NCI-H2029 treated with DMSO at 0.1 percent for 48 hours (cell line): ENCODE results near the gene C1D.
"Not testable (repeated sequence)": the region's sequence is repeated elsewhere in the genome, so short reads cannot be mapped to it uniquely, and the experiment has no call there.

Experiments used
- DNase-seq: peaks from one replicate; lab custom pipeline; 2025; lab: John Stamatoyannopoulos, UW

Gene C1D, protein sequence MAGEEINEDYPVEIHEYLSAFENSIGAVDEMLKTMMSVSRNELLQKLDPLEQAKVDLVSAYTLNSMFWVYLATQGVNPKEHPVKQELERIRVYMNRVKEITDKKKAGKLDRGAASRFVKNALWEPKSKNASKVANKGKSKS

DNA sequence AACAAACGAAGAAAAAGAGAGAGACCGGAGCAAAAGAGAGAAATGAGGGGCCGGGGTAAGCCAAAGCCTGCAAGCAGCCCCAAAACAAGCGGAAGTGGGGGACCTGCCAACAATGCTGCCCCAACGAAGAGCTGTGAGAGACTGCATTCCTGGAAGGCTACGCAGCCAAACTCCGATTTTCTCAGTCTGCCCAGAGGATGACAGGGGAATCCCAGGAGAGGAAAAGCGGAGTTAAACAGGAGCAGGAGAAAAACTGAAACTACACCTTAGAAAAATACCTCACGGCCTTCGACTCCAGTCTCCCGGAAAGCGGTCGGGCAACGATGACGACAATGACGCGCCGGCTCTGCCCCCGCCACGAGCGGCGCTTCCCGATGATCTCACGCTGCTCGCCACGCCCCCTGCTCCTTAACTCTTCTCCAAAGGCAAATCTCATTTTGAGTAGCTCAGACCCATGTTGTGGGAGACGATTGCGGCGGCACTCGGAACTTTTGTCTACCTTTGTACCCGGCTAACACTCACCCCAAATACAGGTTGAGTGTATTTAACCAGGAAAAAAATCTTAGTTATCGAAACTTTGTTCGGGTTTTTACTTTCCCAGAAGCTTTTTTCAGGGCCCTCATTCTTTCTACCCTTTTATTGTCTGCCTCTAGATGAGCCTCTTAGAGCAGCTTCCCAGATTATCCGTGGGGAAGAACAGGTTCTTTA, at the start of gene C1D:
TSS of gene C1D (minus strand) at position 325 of the 708 bp plus-strand sequence. CDS start 15,694 bp downstream, outside the sequence.
- peak; percentile 77 for DNase-seq

DNA sequence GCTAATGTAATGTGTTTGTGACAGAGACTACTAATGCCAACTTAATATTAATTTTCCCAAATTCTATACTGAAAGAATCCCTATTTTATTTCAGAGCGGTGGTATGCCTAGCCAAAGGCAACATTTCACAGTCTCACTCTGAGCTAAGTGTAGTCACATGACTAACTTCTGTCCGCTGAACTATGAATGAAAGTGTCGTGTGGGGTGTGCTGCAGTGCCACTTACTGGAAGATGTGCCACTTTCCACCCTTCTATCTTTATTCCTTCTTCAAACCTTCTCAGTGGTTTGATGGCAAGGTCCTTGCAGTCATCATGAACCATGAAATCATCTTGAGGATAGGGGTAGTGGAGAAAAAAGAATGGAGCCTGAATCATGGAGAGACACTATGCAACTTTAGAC, 47.3 kb upstream of the C1D start:
- no peak for DNase-seq

DNA sequence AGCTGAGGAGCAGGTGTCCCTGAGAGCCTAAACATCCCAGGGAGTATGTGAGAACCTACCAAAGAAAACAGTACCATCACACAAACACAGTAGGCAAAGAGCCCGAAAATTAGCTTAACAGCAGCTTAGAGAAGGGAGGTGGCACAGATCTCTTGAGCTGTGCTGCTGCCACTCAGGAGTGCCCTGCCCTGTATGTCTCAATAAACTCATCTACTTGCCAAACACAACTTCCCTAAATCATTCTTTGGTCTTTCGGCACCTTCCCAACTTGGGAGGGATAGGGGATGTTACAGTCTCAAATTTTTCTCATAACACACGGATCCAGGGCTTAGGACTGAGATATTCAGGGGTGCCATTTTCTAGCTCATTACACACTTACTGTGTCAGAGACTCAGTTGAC, 45.3 kb upstream of the C1D start:
- DNase-seq, result no peak

DNA sequence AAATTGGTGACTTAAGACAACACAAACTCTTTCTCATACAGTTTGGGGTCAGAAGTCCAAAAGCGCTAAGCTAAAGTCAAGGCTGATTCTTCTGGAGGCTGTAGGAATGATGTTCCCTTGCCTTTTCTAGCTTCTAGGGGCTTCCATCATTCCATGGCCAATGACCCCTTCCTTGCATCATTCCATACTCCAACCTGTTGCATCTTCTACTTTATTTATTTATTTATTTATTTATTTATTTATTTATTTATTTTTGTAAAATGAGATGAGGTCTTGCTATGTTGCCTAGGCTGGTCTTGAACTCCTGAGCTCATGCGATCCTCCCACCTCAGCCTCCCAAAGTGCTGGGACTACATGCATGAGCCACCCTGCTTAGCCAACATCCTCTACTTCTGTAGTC, 44.7 kb upstream of the C1D start:
- no peak for DNase-seq

DNA sequence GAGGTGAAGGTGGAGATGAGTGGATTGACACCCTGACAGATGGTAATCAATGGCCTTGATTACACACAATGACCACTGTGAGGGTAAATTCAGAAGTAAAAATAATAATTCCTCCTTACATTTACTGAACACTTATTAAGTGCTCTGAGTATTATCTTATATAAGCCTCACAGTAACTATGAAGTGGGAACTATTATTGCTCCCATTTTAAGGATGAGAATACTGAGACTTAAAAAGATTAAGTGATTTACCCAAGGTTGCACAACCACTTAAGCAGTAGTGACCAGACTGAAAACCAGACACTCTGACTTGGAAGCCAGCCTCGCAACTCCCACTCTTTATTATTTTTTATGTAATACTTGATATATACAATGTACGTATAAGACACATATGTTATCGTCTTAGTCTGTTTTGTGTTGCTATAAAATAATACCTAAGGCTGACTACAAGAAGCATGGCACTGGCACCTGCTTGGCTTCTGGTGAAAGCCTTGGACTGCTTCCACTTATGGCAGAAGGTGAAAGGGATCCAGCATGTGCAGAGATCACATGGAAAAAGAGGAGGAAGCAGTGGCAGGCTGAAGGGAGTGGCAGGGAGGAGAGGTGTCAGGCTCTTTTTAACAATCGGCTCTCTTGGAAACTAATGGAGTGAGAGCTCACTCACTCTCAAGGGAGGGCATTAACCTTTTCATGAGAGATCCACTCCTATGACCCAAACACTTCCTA, 41.5 kb upstream of the C1D start:
- no peak for DNase-seq

DNA sequence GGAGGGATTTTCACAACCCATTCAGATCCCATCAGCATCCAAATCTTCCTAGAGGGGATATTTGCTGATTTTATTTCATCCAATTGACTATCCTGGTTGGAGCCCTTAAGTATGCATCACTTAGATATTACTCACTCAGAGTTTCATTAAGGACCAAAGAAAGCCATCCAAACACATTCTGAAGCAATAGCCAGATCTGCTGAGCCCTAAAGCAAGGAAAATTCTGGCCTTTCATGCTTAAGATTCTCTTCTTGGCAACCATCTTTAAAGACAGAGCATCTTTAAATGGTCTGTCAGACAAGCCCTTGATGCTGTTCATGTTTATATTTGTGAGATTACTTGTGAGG, 40.9 kb upstream of the C1D start:
- no peak for DNase-seq

DNA sequence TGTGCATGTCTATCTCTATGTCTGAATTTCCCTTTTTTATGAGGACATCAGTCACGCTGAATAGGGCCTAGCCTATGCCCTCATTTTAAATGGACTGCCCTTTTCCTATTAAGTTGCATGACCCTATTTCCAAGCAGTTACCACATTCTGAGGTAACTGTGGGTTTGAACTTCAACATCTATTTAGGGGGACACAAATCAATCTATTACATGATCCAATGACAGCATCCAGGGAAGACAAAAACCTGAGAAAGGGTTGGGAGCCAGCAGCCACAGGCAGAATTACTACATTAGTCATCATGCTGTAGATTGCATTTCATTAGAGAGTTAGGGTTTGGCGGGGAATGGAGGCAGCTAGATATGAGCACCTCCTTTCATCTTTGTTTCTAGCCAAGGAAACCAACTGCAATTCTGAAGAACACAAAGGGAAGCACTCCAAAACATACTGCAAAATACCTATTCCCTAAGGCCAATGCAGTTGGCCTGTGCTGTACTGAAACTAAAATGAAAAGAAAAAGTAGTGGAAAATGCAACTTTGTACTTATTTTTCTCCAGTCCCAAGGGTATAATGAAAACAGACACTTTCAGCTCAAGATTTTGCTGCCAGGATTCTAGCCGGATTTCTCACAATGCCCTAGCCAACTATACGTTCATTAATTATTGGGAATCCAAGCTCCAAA, 40.4 kb upstream of the C1D start:
- DNase-seq, result no peak

DNA sequence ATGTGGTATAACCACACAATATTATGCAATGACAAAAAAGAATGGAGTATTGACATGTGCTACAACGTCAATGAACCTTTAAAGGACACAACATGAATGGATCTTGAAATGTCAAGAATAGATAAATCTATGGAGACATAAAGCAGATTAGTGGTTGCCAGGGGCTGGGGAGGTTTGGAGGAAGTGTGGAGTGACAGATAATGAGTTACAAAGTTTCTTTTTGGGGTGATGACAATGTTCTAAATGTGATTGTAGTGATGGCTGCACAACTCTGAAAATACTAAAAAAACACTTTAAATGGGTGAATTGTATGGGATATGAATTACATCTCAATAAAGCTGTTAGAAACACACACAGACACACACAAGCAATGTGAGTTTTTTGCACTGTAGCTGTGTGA, 37.4 kb upstream of the C1D start:
- DNase-seq, result no peak

DNA sequence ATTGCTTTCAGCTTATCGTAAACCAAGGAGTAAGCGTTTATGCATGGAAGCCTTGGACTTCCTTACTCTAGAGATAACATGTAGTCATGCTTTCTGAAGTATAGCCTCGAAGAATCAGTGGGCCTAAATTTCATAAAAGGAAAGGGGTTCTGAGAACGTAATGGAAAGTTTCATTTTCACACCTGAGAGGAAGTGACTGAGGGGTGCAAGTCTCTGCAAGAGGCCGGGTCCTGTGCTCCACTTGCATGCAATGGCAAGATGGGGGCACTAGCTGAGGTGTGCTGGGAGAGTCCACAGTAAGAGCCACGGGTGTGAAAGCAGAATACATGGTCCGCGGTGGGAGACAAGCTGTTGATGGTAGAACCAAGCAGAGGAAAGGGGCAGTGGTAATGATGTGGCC, 36.5 kb upstream of the C1D start:
- DNase-seq, result no peak

DNA sequence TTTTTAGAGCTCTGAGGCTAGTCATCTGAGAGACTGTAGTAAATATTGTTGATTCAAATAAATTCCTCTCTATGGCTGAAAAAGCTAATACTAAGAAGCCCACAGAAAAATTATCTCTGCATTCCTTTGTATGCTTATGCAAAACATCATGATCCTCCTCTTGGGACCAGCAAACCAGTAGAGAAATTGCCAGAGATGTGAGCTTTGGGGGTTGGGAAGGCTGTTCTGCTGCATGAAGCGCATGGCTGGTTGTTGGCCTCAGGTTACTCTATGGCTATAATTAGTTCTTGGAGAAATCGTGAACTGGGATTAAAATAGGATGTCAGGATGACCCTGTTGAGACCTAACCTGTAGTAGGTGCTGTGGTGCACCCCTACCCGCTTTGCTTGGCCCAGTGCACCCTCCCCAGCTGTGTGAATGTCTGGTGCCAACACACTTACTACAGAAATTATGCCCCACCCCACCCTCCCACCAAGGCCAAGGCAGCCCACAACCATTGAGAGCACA, 35.5 kb upstream of the C1D start:
- DNase-seq, result no peak

DNA sequence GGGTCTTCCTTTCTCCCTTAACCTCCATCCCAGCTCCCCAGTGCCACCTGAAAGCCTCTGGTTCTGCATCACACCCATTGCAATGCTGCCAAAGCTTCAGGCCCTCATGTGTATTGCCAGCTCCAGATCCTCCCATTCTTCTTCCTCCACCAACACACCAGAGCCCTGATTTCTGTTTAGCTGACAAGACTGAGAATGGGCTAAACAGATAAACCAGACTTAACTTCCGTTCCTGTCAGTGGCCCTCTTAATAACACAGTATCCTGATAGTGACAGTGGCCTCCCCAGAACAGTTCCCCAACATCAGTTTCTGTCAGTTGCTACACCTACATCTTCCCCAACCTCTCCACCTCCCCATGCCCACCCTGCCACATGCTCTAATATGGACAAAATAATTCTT, 31.3 kb upstream of the C1D start:
- DNase-seq, result no peak

DNA sequence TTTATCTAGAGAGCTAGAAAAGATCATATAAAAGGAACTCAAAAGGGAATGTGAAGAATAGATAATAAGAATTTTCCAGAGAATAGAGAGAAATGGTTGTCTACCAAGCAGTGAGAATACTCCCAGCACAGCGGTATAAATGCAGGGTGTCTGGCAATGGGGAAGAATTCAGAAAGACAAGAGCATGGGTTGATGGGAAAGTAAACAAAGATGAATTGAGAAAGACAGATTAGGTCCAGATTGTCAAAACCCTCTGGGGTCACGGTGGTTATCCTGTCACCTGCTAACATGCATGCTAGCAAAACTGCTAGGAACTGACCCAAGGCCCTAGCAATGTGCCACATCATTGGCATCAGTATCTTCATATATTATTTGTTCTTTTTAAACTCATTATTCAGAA, 30.8 kb upstream of the C1D start:
- DNase-seq, result no peak

DNA sequence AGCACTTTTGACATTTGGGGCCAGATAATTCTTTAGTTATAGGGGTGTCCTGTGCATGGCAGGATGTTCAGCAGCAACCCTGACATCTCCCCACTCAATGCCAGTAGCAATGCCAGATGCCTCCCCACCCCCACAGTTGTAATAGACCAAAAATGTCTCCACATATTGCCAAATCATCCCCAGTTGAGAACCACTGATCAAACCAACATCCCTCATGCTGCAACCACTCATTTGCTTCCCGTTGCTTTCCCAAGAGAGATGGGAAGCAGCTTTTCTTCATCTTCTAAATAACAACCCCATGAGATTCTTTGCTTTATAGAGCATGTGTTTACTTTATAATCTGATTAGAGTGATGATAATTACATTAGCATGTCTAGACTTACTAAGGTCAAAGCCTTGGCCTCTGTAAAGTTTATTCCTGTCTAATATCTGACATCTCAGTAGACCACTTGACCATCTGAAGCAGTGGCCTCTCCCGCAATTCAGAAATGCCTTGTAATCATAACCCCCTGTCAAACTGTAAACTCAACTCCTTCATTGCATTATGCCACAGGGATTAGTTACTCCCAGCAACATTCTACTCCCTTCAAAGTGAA, 28.7 kb upstream of the C1D start:
- no peak for DNase-seq

DNA sequence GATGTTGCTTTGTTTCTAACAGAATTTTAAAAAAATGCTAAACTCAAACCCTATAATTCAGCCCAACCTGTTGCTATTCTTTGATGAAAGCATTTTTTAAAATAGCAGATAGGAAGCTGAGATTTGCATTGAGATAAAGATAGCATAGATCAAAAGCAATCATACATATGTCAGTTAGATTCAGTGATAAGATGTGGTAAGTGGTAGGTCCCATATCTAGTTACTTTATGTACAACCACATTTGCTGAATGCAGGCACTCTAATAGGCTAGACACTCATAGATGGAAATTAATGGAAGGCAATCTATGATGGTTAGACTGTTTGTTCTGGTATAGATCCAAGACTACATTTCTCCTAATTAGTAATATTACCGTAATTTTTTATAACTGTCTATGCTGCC, 27.2 kb upstream of the C1D start:
- DNase-seq, result no peak

DNA sequence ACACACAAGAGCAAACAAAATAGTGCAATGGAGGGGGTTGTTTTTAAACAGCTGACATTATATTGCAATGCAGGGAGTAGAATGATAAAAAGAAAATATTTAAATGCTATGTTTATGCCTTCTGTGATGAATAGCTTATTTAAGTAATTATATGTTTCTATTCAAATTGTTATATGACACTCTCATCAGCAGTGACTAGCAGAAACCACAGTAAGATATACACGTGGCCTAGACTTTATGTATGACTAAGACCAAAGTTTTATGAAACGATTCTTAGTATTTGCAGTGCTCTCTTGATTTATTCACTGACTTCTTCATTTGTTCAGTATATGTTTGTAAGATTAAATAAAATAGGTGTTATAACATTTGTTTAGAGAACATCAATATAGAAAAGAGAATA, 26.1 kb upstream of the C1D start:
- DNase-seq, result no peak

DNA sequence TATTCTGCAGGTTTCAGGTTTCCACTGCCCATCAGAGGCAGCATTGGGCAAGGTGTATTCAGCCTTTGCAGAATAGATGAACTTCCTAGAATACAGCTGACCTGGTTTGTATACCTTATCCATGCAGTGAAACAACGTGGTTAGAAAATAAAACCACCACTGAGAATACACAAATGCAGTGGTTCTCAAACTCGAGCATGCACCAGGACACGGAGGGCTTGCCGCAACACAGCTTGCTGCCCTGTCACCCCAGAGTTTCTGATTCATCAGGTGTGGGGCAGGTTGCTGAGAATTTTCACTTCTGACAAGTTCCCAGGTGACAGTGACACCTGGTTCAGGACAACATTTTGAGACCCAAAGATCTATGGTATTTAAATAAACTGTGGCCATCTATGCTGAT, 23.4 kb upstream of the C1D start:
- DNase-seq, result no peak

DNA sequence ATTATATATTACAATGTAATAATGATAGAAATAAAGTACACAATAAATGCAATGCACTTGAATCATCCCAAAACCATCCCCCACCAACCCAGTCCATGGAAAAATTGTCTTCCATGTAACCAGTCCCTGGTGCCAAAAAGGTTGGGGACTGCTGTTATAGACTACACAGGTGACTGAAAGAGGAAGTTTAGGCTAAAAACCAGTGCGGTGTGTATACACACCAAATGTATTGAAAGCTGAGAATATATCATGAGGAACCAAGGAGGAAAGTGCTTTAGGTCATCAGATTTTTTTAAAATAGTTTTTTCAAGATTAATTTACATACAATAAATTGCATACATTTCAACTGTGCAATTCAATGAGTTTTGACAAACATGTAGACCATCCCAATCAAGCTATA, 20.5 kb upstream of the C1D start:
- DNase-seq, result no peak

DNA sequence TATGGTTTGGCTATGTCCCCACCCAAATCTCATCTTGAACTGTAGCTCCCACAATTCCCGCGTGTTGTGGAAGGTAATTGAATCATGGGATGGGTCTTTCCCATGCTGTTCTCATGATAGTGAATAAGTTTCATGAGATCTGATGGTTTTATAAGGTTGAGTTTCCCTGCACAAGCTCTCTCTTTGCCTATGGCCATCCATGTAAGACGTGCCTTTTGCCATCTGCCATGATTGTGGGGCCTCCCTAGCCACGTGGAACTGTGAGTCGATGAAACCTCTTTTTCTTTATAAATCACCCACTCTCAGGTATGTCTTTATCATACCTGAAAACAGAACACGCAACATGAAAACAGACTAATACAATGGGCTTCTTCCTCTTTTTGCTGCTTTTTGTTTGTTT, 11.2 kb upstream of the C1D start:
- no peak for DNase-seq

DNA sequence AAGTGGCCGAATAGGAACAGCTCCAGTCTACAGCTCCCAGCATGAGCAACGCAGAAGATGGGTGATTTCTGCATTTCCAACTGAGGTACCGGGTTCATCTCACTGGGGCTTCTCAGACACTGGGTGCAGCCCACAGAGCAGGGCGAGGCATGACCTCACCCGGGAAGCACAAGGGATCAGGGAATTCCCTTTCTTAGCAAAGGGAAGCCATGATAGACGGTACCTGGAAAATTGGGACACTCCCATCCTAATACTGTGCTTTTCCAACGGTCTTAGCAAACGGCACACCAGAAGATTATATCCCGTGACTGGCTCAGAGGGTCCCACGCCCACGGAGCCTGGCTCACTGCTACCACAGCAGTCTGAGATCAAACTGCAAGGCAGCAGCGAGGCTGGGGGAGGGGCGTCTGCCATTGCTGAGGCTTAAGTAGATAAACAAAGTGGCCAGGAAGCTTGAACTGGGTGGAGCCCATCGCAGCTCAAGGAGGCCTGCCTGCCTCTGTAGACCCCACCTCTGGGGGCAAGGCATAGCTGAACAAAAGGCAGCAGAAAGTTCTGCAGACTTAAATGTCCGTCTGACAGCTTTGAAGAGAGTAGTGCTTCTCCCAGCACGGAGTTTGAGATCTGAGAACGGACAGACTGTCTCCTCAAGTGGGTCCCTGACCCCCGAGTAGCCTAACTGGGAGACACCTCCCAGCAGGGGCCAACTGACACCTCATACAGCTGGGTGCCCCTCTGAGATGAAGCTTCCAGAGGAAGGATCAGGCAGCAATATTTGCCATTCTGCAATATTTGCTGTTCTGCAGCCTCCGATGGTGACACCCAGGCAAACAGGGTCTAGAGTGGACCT, 1.2 kb upstream of the C1D start:
- not testable (repeated sequence) for DNase-seq

DNA sequence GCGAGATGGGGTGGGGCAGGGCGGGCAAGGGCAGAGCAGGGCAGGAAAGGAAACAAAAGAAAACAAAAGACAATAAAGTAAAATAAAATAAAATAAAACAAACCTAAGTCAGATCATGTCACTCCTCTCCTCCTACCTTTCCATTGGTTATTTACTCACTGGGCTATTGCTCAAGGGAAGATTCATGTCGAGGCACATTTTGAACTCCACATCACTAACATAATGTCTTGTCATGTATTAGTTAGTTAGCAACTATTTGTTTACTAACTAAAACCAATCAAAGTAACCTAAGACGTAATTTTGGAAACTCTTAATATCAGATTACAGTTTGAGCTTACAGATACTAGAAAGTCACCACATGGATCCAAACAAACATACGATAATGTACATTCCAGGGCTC, 2.2 kb downstream of the C1D start:
- no peak for DNase-seq

DNA sequence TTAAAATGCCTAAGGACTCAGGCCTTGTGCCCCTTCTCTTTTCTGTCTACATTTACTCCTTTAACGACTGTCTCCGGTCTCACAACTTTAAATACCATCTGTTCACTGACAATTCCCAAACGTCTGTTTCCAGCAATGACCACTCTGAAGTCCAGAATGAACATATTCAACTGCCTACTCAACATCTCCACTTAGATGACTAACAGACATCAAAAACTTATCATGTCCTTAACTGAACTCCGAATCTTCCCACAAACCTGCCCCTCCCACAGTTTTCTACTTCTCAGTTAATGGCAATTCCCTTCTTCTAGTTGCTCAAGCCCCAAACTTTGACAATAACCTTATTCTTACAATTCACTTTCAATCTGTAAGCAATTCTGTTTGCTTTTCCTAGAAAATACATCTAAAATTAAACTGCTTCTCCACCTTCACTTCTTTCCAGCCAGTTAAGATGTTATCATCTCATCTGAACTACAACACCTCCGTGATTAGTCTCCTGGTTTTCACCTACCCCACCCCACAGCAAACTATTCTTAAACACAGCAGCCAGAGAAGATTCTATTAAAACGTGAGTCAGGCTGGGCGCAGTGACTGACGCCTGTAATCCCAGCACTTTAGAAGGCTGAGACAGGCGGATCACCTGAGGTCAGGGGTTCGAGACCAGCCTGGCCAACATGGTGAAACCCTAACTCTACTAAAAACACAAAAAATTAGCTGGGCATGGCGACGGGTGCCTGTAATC, 2.8 kb downstream of the C1D start:
- no peak for DNase-seq
